Neural cell (in vitro differentiated cells): ENCODE data around the gene NAPG. TPM values are rescaled to one million over a fixed set of nuclear protein-coding genes. Genes with fewer than 3 reads are reported as not detected.
"Not testable (repeated sequence)": the region's sequence is repeated elsewhere in the genome, so short reads cannot be mapped to it uniquely, and the experiment has no call there.

ENCODE experiments used
- H2AFZ ChIP-seq: fragments of 200-600, 300-800 bp; sonication (generic), shearing (Covaris generic); 2 replicates; pipeline ENCODE4 v1.6.0; 2014; ENCODE audit warnings: low read depth, mild to moderate bottlenecking, antibody characterized with exemption, low read length, moderate library complexity
- H3F3A ChIP-seq: fragments of 200-600 bp; shearing (Covaris generic); 2 replicates; pipeline ENCODE4 v1.6.1; 2016; ENCODE audit warnings: mild to moderate bottlenecking, moderate library complexity, mixed read lengths, antibody characterized with exemption, low read length; ENCODE audit not compliant: insufficient read depth, poor library complexity, severe bottlenecking
- H3K27ac ChIP-seq: fragments of 200-600, 300-800 bp; sonication (generic), shearing (Covaris generic); 2 replicates; pipeline ENCODE4 v1.5.1; 2014; ENCODE audit warnings: mild to moderate bottlenecking, low read length, moderate library complexity
- H3K27me3 ChIP-seq: fragments of 300-800, 200-600 bp; sonication (generic), shearing (Covaris generic); 2 replicates; pipeline ENCODE4 v1.6.0; 2014; ENCODE audit warnings: mild to moderate bottlenecking, low read depth, low read length, moderate library complexity; ENCODE audit not compliant: insufficient read depth
- H3K36me3 ChIP-seq: fragments of 300-800, 200-600 bp; sonication (generic), shearing (Covaris generic); 2 replicates; pipeline ENCODE4 v1.5.1; 2014; ENCODE audit warnings: mild to moderate bottlenecking, antibody characterized with exemption, low read length, moderate library complexity; ENCODE audit not compliant: insufficient read depth
- H3K4me2 ChIP-seq: fragments of 300-800, 200-600 bp; sonication (generic), shearing (Covaris generic); 2 replicates; pipeline ENCODE4 v1.6.0; 2014; ENCODE audit warnings: mild to moderate bottlenecking, low read length
- H3K4me3 ChIP-seq: fragments of 300-800, 200-600 bp; sonication (generic), shearing (Covaris generic); 2 replicates; pipeline ENCODE4 v1.5.1; 2014; ENCODE audit warnings: mild to moderate bottlenecking, low read length, moderate library complexity
- H3K79me2 ChIP-seq: fragments of 200-600 bp; shearing (Covaris generic); replicated peaks from 2 replicates; pipeline ENCODE4 v1.6.0; 2014; ENCODE audit warnings: mild to moderate bottlenecking, low read length, moderate library complexity; ENCODE audit not compliant: insufficient read depth
- H3K9ac ChIP-seq: fragments of 300-800, 200-600 bp; sonication (generic), shearing (Covaris generic); 2 replicates; pipeline ENCODE4 v1.6.1; 2016; ENCODE audit warnings: mild to moderate bottlenecking, low read length, mixed read lengths
- H3K9me2 ChIP-seq: fragments of 200-600 bp; shearing (Covaris generic); 2 replicates; pipeline ENCODE4 v1.6.1; 2016; ENCODE audit warnings: mild to moderate bottlenecking, low read length, mixed read lengths; ENCODE audit not compliant: insufficient read depth
- H3K9me3 ChIP-seq: fragments of 200-600, 300-800 bp; sonication (generic), shearing (Covaris generic); 2 replicates; pipeline ENCODE4 v1.6.1; 2016; ENCODE audit warnings: mild to moderate bottlenecking, mixed run types, low read length, moderate library complexity, mixed read lengths
- H4K20me1 ChIP-seq: fragments of 200-600 bp; shearing (Covaris generic); 2 replicates; pipeline ENCODE4 v1.6.1; 2016; ENCODE audit warnings: mild to moderate bottlenecking, mixed run types; ENCODE audit not compliant: insufficient read depth
- CTCF ChIP-seq: fragments of 450-650 bp; IDR thresholded peaks from 2 replicates; pipeline ENCODE4 v1.5.1; 2014; ENCODE audit warnings: antibody characterized with exemption, mild to moderate bottlenecking, moderate library complexity; ENCODE audit not compliant: poor library complexity, severe bottlenecking
- EP300 ChIP-seq: fragments of 450-650 bp; conservative IDR thresholded peaks from 2 replicates; pipeline ENCODE4 v1.6.1; 2014; ENCODE audit warnings: antibody characterized with exemption, mild to moderate bottlenecking, moderate library complexity; ENCODE audit not compliant: poor library complexity, severe bottlenecking
- EZH2 ChIP-seq: fragments of 200-600, 300-800 bp; shearing (Covaris generic), sonication (generic); IDR thresholded peaks from 2 replicates; pipeline ENCODE4 v1.6.1; 2014; ENCODE audit warnings: antibody characterized with exemption, low read length, borderline replicate concordance, mild to moderate bottlenecking; ENCODE audit not compliant: insufficient read depth, poor library complexity, severe bottlenecking
- MXI1 ChIP-seq: fragments of 450-650 bp; conservative IDR thresholded peaks from 2 replicates; pipeline ENCODE4 v1.6.1; 2014; ENCODE audit warnings: antibody characterized with exemption, mild to moderate bottlenecking; ENCODE audit not compliant: poor library complexity, severe bottlenecking
- POLR2AphosphoS5 ChIP-seq: IDR thresholded peaks from 2 replicates; pipeline ENCODE4 v1.6.1; 2012
- RAD21 ChIP-seq: fragments of 450-650 bp; conservative IDR thresholded peaks from 2 replicates; pipeline ENCODE4 v1.6.1; 2014; ENCODE audit warnings: antibody characterized with exemption, mild to moderate bottlenecking, moderate library complexity
- SMC3 ChIP-seq: fragments of 450-650 bp; conservative IDR thresholded peaks from 2 replicates; pipeline ENCODE4 v1.6.1; 2014; ENCODE audit warnings: antibody characterized with exemption, mild to moderate bottlenecking, moderate library complexity; ENCODE audit not compliant: poor library complexity
- TAF1 ChIP-seq: IDR thresholded peaks from 2 replicates; pipeline ENCODE4 v1.6.1; 2012; ENCODE audit warnings: low read depth
- polyA plus RNA-seq: library from polyadenylated mRNA; depleted of rRNA; stranded (reverse); fragments of >200 nt; gene quantifications from 2 replicates; pipeline ENCODE4 v1.2.3, GENCODE V29; 2014
- TF ChIP-seq, protein P1 (sequence below): IDR thresholded peaks from 2 replicates; pipeline ENCODE4 v1.6.1; 2012; ENCODE audit warnings: borderline replicate concordance

The NAPG gene
- polyA plus RNA-seq, 1 donor from 2014 or later, result 93.9 TPM

- no peak overlapping the region for H3K9ac ChIP-seq
- H3K36me3 ChIP-seq, result no peaks in the 10 kb centered on the region
- H3K4me3 ChIP-seq, result no peak overlapping the region
- H2AFZ ChIP-seq, result no peak overlapping the region
- H3K27ac ChIP-seq, result no peak overlapping the region
- no peak overlapping the region for H3K4me2 ChIP-seq
- H3F3A ChIP-seq, result no peaks in the 10 kb centered on the region
- no peaks in the 10 kb centered on the region for H4K20me1 ChIP-seq
- H3K79me2 ChIP-seq, result no peaks in the 10 kb centered on the region
- no peak for TF ChIP-seq POLR2AphosphoS5
- no peak for TF ChIP-seq TAF1
- no peak for TF ChIP-seq MXI1
- TF ChIP-seq EZH2, result no peak
- no peak for TF ChIP-seq SMC3
- no peaks in the 10 kb centered on the region for H3K9me2 ChIP-seq
- H3K27me3 ChIP-seq, result no peaks in the 10 kb centered on the region
- H3K9me3 ChIP-seq, result no peaks in the 10 kb centered on the region
Observed at GRCh38 chr18:10565835-10566234, 40.0 kb downstream of the NAPG start.

DNA sequence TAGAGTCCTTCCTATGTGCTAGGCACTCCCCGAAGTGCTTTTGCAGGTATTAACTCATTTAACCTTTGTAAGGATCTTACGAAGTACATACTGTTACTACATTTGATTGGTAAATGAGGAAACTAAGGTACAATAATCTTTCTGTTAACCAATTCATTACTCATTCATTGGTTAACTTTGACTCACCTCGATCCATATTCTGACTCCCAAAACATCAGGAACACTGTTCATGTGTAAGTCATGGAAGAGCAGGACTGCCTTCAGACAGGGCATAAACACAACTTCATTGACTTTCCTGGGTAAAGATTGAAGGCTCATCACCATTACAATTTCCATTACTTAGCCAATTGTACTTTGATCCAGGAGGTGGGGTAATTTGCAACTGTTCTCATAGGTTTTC lies 40.6 kb downstream of the NAPG start:
- Histone ChIP-seq H3K27ac (no peak overlapping the region), H2AFZ (no peak overlapping the region), H3K9ac (no peak overlapping the region), H3F3A (no peaks in the 10 kb centered on the region), H3K27me3 (no peaks in the 10 kb centered on the region), H3K9me3 (no peaks in the 10 kb centered on the region), H4K20me1 (no peaks in the 10 kb centered on the region), H3K9me2 (no peaks in the 10 kb centered on the region), H3K36me3 (no peaks in the 10 kb centered on the region), H3K4me3 (no peak overlapping the region), H3K79me2 (no peaks in the 10 kb centered on the region), H3K4me2 (no peak overlapping the region)
- TF ChIP-seq MXI1 (no peak), TAF1 (no peak), EZH2 (no peak), RAD21 (no peak), POLR2AphosphoS5 (no peak), EP300 (no peak), CTCF (no peak), SMC3 (no peak)
- TF ChIP-seq, protein P1, sequence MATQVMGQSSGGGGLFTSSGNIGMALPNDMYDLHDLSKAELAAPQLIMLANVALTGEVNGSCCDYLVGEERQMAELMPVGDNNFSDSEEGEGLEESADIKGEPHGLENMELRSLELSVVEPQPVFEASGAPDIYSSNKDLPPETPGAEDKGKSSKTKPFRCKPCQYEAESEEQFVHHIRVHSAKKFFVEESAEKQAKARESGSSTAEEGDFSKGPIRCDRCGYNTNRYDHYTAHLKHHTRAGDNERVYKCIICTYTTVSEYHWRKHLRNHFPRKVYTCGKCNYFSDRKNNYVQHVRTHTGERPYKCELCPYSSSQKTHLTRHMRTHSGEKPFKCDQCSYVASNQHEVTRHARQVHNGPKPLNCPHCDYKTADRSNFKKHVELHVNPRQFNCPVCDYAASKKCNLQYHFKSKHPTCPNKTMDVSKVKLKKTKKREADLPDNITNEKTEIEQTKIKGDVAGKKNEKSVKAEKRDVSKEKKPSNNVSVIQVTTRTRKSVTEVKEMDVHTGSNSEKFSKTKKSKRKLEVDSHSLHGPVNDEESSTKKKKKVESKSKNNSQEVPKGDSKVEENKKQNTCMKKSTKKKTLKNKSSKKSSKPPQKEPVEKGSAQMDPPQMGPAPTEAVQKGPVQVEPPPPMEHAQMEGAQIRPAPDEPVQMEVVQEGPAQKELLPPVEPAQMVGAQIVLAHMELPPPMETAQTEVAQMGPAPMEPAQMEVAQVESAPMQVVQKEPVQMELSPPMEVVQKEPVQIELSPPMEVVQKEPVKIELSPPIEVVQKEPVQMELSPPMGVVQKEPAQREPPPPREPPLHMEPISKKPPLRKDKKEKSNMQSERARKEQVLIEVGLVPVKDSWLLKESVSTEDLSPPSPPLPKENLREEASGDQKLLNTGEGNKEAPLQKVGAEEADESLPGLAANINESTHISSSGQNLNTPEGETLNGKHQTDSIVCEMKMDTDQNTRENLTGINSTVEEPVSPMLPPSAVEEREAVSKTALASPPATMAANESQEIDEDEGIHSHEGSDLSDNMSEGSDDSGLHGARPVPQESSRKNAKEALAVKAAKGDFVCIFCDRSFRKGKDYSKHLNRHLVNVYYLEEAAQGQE, result no peak

- not testable (repeated sequence) for H3F3A ChIP-seq, H3K36me3 ChIP-seq, H2AFZ ChIP-seq, H3K9me2 ChIP-seq, H3K4me2 ChIP-seq, H3K27ac ChIP-seq, H3K4me3 ChIP-seq, H3K27me3 ChIP-seq, H3K9me3 ChIP-seq, H3K79me2 ChIP-seq, H4K20me1 ChIP-seq, H3K9ac ChIP-seq
Observed at GRCh38 chr18:10569941-10570340, 44.1 kb downstream of the NAPG start.
